T-helper 22 cell (primary cell): ENCODE measurements around the gene NOMO2.
"Not testable (repeated sequence)": the region's sequence is repeated elsewhere in the genome, so short reads cannot be mapped to it uniquely, and the experiment has no call there.

Source experiments
- DNase-seq: peaks from one replicate; pipeline ENCODE4 v3.0.0-alpha.2; 2020; ENCODE audit warnings: low read depth

NOMO2 gene

DNA sequence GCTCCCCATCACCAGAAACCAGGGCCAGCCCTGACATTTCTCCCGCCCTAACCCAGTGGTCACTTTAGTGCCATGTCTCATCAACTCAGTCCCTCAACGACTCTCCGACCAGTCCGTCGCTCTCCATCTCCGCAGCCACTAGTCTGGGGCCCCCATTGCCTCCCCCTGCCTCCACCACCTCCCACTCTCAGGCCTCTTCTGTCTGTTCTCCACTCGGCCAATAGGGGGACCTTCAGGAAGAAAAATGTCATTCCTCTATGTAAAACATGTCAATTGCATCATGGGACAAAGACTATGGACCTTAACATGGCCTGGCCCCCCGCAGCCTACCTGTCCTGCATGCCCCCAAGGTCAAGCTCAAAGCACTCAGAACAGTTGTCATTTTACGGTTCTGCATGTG is 39.3 kb downstream of the NOMO2 start:
- not testable (repeated sequence) for DNase-seq

GRCh38 chr16:18521445-18522181 is 40.3 kb downstream of the NOMO2 start:
- not testable (repeated sequence) for DNase-seq

DNA sequence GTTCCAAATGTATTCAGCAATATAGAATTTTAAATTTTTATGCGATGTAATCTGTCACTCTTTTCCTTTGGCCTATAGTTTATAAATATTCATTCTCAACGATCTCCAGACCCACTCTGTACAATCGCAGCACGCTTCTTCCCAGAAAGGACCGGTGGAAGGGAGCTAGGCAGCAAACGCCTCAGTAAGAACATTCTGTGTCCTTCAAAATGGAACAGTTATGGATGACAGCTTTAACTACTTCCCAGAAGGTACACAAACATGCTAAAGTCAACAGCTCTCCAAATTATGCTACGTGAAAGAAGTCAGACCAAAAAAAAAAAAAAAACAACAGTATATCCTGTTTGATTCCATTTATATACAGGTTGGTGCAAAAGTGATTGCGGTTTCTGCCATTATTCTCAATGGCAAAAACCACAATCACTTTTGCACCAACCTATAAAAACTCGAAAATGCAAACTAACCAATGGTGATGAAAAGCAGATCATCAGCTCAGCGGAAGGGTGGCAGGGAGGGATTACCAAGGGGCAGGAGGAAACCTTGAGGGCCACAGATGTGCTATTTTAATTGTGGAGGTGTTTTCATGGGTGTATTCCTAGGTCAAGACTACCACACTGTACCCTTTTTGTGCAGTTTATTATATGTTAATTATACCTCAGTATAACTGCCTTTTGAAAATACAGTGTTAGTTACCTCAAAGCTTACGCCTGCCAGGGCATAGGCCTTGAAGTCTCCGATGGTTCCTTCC is 43.2 kb downstream of the NOMO2 start:
- not testable (repeated sequence) for DNase-seq

DNA sequence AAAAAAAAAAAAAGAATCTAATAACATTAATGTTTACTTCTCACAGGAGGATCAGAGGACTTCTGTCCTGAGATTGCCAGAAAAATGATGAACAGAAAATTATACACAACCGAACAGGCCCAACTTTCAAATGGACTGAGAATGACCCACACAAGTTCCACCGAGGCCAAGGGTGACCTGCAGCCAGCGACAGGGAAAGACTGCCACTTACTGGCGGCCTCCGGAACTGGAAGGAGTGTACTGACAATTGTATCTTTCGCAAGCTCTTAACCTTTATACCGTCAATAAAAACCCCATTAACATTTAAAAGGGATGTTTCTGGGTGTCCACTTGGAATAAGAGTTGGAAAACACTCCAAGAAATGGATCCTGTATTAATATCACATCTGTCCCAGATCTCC is 63.5 kb downstream of the NOMO2 start:
- DNase-seq = not testable (repeated sequence)

DNA sequence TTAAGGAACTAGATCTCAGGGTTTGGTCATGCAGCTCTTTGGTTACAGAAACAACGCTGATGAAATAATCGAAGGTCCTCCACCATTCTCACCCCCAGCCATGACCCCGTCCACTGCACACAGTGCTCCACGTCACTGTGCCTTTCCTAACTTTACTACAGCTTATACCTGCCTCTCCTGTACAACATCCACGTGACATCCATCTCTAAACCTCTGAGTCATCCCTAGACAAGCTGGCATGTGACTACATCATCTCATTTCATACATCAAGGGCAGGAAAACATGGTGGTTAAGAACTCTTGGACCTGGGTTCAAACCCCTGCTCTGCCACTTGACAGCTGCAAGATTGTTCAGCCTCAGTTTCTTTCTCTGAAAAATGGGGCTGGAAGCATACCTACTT is 64.9 kb downstream of the NOMO2 start:
- not testable (repeated sequence) for DNase-seq

GRCh38 chr16:18492118-18492897 is 69.6 kb downstream of the NOMO2 start:
- DNase-seq = not testable (repeated sequence)

GRCh38 chr16:18436025-18436424 is 125.9 kb downstream of the NOMO2 start:
- DNase-seq = not testable (repeated sequence)

- DNase-seq = not testable (repeated sequence)
Observed at GRCh38 chr16:18415827-18416226, 146.1 kb downstream of the NOMO2 start.

DNA sequence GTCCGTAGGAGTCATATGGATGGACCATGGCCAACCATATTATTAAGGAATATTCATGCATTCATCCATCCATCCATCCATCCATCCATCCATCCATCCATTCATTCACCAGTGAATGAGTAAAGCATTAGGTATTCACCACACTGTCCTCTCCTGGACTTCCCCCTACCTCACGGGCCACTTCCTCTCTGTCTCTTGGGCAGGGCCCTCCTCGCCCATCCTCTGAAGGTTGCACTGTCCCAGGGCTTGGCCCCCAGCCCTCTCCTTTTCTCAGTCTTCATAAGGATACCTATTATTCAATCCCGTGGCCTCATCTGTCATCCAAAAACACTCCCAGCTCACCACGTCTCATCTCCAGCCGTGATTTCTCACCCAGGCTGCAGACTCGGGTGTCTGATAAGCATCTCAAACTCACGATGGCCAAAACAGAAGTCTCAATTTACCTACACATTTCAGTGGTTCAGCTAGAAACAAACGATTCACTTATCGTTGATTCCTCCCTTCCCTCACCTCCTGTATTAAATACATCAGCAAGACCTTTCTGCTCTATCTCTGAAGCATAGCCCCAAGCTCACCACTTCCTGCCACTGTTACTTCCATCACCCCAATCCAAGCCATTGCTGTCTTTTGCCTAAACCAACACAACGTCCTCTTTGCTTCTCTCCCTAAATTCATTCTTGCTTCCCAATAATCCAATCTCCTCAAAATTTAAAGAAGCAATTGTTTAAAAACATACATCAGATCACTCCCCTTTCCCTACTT is 152.2 kb downstream of the NOMO2 start:
- DNase-seq = not testable (repeated sequence)

DNA sequence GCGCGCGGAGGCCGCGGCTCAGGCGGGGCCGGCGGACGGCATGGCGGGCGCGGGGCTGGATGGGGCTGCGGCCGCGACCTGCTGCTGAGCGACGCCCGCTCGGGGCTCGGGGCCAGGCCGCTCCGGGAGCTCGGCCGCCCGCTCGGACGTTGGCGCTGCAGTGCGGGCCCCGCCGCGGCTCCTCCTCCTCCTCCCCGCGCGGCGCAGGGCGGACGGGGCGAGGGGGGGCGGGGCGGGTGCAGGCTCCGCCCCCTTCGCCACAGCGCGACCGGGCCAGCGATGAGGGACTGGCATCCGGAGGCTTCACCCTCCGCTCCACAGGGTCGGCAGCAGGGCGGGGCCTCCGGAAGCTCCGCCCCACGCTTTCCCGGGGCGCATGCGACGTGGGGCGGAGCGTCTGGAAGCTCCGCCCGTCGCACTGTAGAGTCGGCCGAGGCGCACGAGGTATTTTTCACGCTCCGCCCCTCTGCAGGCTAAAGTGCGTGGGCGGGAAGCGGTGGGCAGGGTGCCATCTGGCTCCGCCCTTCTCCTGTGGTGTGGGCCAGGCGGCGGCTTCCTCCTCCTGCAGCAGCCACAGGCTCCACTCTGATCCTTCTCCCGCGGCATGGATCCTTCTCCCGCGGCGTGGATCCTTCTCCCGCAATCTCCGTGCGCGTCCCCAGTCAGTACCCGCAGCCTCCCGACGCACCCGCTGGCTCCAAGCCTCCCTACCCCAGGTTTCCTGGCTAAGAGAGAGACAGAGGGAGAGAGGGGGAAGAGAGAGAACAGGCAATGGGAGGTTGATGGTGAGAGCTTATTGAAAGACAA is 159.8 kb downstream of the NOMO2 start:
- not testable (repeated sequence) for DNase-seq

DNA sequence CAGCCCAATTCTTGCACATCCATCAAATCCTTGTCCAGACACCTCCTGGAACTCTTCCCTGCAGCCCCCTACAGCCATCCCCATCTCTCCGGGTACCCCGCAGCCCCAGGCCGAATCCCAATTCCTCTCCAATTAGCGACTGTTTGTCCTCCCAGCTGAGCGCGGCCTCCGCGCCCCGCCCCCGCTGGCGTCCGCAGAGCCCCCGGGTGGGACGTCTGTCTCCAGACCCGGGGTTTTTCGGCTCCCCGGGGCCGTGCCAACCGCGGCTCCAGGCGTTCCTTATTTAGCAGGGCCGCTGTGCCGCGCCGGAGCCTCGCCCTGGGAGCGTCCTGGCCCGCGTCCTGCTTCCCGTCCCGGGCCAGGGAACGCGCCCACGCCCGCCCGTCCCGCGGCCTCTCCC is 160.7 kb downstream of the NOMO2 start:
- not testable (repeated sequence) for DNase-seq

DNA sequence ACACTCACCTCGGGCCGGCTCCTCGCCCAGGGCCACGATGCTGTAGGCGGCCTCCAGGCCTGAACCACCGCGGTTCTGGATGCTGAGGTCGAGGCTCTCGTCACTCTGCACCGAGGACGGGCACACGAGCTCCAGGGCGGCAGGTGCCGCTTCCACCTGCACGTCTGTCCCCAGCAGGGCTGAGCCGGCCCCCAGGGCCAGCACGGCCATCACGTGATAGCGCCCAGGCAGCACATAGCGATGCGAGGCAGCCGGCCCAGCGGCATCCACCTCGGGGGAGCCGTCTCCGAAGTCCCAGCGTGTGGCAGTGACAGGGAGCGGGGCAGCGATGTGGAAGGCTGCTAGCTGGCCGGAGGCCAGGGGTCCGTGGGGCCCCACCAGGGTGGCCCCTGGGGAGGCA is 167.5 kb downstream of the NOMO2 start:
- not testable (repeated sequence) for DNase-seq

DNA sequence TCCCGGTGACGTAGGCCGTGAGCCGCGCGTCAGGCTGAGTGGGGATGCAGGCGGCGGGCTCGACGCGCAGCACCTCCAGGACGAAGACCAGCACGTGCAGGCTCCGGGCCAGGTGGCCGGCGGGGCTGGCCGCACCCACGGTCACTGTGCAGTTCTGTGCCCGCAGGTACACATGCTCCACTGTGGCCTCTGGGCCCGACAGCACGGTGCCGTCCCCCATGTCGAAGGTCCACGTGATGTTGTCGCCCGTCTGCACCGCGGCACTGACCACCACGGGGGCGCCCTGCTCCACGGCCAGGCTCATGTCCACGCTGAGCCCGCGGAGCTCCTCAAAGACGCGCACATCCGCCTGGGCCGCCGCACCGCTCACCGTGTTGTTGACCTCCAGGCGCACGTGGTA is 174.1 kb downstream of the NOMO2 start:
- DNase-seq = not testable (repeated sequence)

DNA sequence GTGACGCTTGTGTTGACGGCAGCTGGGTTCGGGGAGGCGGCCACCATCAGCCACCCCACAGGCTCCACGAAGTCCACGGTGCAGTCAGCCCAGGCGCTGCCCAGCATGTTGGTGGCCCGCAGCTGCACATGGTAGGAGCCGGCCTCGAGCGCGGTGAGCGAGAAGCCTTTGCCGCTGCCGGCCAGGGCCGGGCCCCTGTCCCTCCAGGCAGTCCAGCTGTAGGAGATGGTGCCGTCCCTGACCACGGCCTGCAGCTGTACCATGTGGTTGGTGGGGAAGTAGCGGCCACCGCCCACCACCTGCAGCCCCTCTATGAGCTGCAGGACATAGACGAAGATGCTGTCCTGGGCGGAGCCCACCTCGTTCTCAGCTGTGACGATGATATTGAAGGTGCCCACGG is 175.4 kb downstream of the NOMO2 start:
- DNase-seq = not testable (repeated sequence)

- not testable (repeated sequence) for DNase-seq
Observed at GRCh38 chr16:18385285-18385684, 176.6 kb downstream of the NOMO2 start.

DNA sequence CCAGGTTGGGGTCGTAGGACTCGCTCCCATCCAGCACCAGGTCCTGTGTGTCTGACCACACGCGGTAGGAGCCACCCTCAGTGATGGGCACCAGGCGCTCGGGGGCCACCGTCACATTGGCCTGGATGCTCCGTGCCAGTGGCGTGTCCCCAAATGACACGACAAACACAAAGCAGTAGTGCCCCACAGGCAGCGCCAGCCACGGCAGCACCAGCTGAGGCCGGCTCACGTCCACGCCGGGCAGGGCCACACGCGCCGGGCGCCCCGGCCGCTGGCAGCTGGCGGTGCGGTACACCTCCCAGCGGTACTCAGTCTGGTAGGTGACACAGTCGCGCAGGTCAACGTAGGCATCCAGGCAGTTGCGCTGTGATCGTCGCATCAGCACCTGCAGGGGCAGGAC is 177.0 kb downstream of the NOMO2 start:
- not testable (repeated sequence) for DNase-seq

- not testable (repeated sequence) for DNase-seq
Observed at GRCh38 chr16:18384098-18384636, 177.7 kb downstream of the NOMO2 start.

DNA sequence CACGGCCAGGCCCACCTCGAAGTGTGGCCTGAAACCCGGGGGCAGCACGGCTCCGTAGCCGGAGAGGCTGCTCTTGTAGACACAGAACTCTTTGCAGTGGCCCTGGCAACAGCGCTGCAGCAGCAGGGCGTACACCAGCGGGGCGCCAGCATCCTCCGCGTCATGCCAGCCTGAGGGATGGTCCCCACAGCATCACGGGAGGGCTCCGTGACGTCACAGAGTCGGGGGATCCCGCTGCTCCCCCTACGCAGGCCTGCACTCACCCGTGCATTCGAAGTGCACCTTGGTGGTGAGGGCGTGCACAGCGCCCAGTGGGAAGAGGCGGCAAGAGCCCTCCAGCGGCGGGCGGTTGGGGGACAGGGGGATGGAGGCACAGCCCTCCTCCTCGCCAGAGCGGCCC is 179.2 kb downstream of the NOMO2 start:
- DNase-seq = not testable (repeated sequence)
